IMR-90 (cell line): ENCODE measurements around the gene CEP78. TPM values are rescaled to one million over a fixed set of nuclear protein-coding genes. Genes with fewer than 3 reads are reported as not detected.

Experiments used
- ATAC-seq: fragments of 200-7000 bp; cut with Tn5 transposase; 2 replicates; pipeline ENCODE4 v1.9.1; 2020; ENCODE audit warnings: low read depth, mild to moderate bottlenecking, moderate library complexity
- BruUV-seq: library from RNA; stranded (reverse); fragments of 400-500 nt; replicated peaks from 2 replicates; lab custom pipeline; 2021; lab: Mats Ljungman, UMichigan
- CTCF ChIA-PET: fragments of 300-600 bp; formaldehyde crosslinking; extraction: SDS; loops from one replicate; lab custom pipeline; 2021; ENCODE audit warnings: antibody characterized with exemption; lab: Yijun Ruan, JAX
- POLR2A ChIA-PET: fragments of 300-600 bp; sonication (Branson Sonifier 250); formaldehyde crosslinking; loops from one replicate; lab custom pipeline; 2022; ENCODE audit warnings: antibody characterized with exemption; ENCODE audit not compliant: unreplicated experiment; lab: Charles Lee
- DNase-seq: peaks from one replicate; pipeline ENCODE4 v3.0.0; 2013
- H2AFZ ChIP-seq: replicated peaks from 2 replicates; pipeline ENCODE3; 2013; ENCODE audit warnings: low read length, mild to moderate bottlenecking; ENCODE audit not compliant: poor library complexity
- H2AK5ac ChIP-seq: 2 replicates; pipeline ENCODE4 v1.6.1; 2013; ENCODE audit warnings: low read depth, low read length, inconsistent platforms
- H2AK9ac ChIP-seq: replicated peaks from 2 replicates; pipeline ENCODE3; 2013; ENCODE audit warnings: mild to moderate bottlenecking, low read depth, low read length, moderate library complexity; ENCODE audit not compliant: poor library complexity
- H2BK120ac ChIP-seq: 2 replicates; pipeline ENCODE4 v1.6.1; 2013; ENCODE audit warnings: low read depth, low read length, inconsistent platforms
- H2BK15ac ChIP-seq: 3 replicates; pipeline ENCODE4 v1.6.1; 2013; ENCODE audit warnings: low read depth, low read length, inconsistent platforms
- H2BK20ac ChIP-seq: 2 replicates; pipeline ENCODE4 v1.6.1; 2013; ENCODE audit warnings: low read depth, mild to moderate bottlenecking, inconsistent platforms, low read length, moderate library complexity
- H2BK5ac ChIP-seq: 2 replicates; pipeline ENCODE4 v1.6.1; 2013; ENCODE audit warnings: mild to moderate bottlenecking, low read depth, low read length, inconsistent platforms; ENCODE audit not compliant: poor library complexity, severe bottlenecking
- H3K14ac ChIP-seq: replicated peaks from 2 replicates; pipeline ENCODE4 v1.6.1; 2013; ENCODE audit warnings: low read depth, low read length, inconsistent platforms
- H3K18ac ChIP-seq: 2 replicates; pipeline ENCODE4 v1.6.1; 2013; ENCODE audit warnings: low read depth, low read length, control low read depth
- H3K23ac ChIP-seq: 2 replicates; pipeline ENCODE4 v1.6.1; 2013; ENCODE audit warnings: low read depth, low read length, inconsistent platforms
- H3K27ac ChIP-seq: 2 replicates; pipeline ENCODE4 v1.5.1; 2013; ENCODE audit warnings: mild to moderate bottlenecking, control low read depth, low read length; ENCODE audit not compliant: insufficient read depth
- H3K27me3 ChIP-seq: 2 replicates; pipeline ENCODE4 v1.6.1; 2013; ENCODE audit warnings: low read length; ENCODE audit not compliant: control insufficient read depth, insufficient read depth
- H3K36me3 ChIP-seq: 2 replicates; pipeline ENCODE4 v1.6.1; 2013; ENCODE audit warnings: low read length, mixed read lengths; ENCODE audit not compliant: control insufficient read depth, insufficient read depth
- H3K4ac ChIP-seq: 2 replicates; pipeline ENCODE4 v1.6.1; 2013; ENCODE audit warnings: low read depth, low read length, inconsistent platforms
- H3K4me1 ChIP-seq: 2 replicates; pipeline ENCODE4 v1.6.1; 2013; ENCODE audit warnings: low read length, mixed read lengths; ENCODE audit not compliant: control insufficient read depth, insufficient read depth
- H3K4me2 ChIP-seq: 2 replicates; pipeline ENCODE4 v1.6.1; 2013; ENCODE audit warnings: low read depth, mild to moderate bottlenecking, control low read depth, low read length, moderate library complexity
- H3K4me3 ChIP-seq: 2 replicates; pipeline ENCODE4 v1.5.1; 2013; ENCODE audit warnings: low read depth, mild to moderate bottlenecking, control low read depth, low read length, moderate library complexity; ENCODE audit not compliant: insufficient read depth
- H3K56ac ChIP-seq: 2 replicates; pipeline ENCODE4 v1.6.1; 2013; ENCODE audit warnings: low read length, inconsistent platforms; ENCODE audit not compliant: insufficient read depth; ENCODE audit errors: extremely low read depth
- H3K79me1 ChIP-seq, 2 experiments: 2 replicates each; pipeline ENCODE4 v1.6.1; 2013; ENCODE audit warnings: low read length in 2 of 2, inconsistent platforms in 1 of 2, low read depth in 1 of 2
- H3K9ac ChIP-seq: 2 replicates; pipeline ENCODE4 v1.6.1; 2013; ENCODE audit warnings: low read depth, low read length, control low read depth
- H3K9me1 ChIP-seq: 2 replicates; pipeline ENCODE4 v1.6.1; 2013; ENCODE audit warnings: low read length, inconsistent platforms; ENCODE audit not compliant: insufficient read depth
- H3K9me3 ChIP-seq: 2 replicates; pipeline ENCODE4 v1.6.1; 2013; ENCODE audit warnings: low read length; ENCODE audit not compliant: control insufficient read depth, insufficient read depth
- H4K20me1 ChIP-seq: 2 replicates; pipeline ENCODE4 v1.6.1; 2013; ENCODE audit warnings: low read length, inconsistent platforms; ENCODE audit not compliant: insufficient read depth
- H4K5ac ChIP-seq: 2 replicates; pipeline ENCODE4 v1.6.1; 2013; ENCODE audit warnings: mild to moderate bottlenecking, low read depth, low read length, control low read depth
- H4K8ac ChIP-seq, 2 experiments: 2 replicates each; pipeline ENCODE4 v1.6.1; 2013; ENCODE audit warnings: low read depth in 2 of 2, low read length in 2 of 2, control low read depth in 1 of 2, inconsistent platforms in 1 of 2
- H4K91ac ChIP-seq: 2 replicates; pipeline ENCODE4 v1.6.1; 2013; ENCODE audit warnings: low read depth, low read length, inconsistent platforms; ENCODE audit not compliant: insufficient read depth
- BHLHE40 ChIP-seq: fragments of 150-350 bp; IDR thresholded peaks from 2 replicates; pipeline ENCODE4 v1.6.1; 2016; ENCODE audit warnings: mild to moderate bottlenecking, low read depth, low read length
- CTCF ChIP-seq: conservative IDR thresholded peaks from 2 replicates; pipeline ENCODE4 v1.5.1; 2012; ENCODE audit warnings: mild to moderate bottlenecking, low read depth, low read length, improper control_type of control experiment
- WGBS, 2 experiments: methylation state at CpG; one replicate each; pipeline versions ENCODE4 v1.1.5 to v1.1.7; 2013; ENCODE audit warnings: missing lambda C conversion rate in 2 of 2; ENCODE audit not compliant: insufficient read length in 1 of 2; ENCODE audit errors: extremely low coverage in 2 of 2; 5-methylcytosine and 5-hydroxymethylcytosine counted together
- dilution Hi-C: fragments of 300-500 bp; cut with HindIII; formaldehyde crosslinking; loops from one replicate; pipeline ENCODE4 v1.14.3; 2018; ENCODE audit warnings: low sequenced_read_pairs; ENCODE audit not compliant: unreplicated experiment
- in situ Hi-C: fragments of 300-500 bp; cut with MboI; formaldehyde crosslinking; loops from 3 replicates; pipeline ENCODE4 v1.14.3; 2019; ENCODE audit warnings: low sequenced_read_pairs, inconsistent platforms, mixed read lengths
- intact Hi-C: fragments of 100-400 bp; cut with micrococcal nuclease; formaldehyde crosslinking; loops from 2 replicates; pipeline ENCODE4 v1.10.0; 2022
- polyA plus RNA-seq, 3 experiments: library from polyadenylated mRNA; depleted of rRNA; stranded (reverse); fragments of >200 nt; gene quantifications; 2 replicates each; pipeline ENCODE4 v1.2.3, GENCODE V29; 2012; ENCODE audit warnings: low replicate concordance in 1 of 3
- total RNA-seq: library from RNA; depleted of rRNA; stranded (reverse); fragments of >200 nt; gene quantifications from 2 replicates; pipeline ENCODE4 v1.2.3, GENCODE V29; 2012

CEP78 gene
- total and polyA plus RNA-seq, 2 of the 4 experiments (the other 2 are of a cell fraction) = 9.2 to 18.3 TPM

GRCh38 chr9:78243130-78243529 lies 7.3 kb downstream of the CEP78 start:
- BruUV-seq = no TSS peak
- H2BK5ac ChIP-seq = no peak overlapping the region
- no peak overlapping the region for H4K91ac ChIP-seq
- no peak overlapping the region for H4K8ac ChIP-seq
- H3K27me3 ChIP-seq = no peaks in the 10 kb centered on the region
- H3K27ac ChIP-seq = no peak overlapping the region
- H3K56ac ChIP-seq = no peak overlapping the region
- no CpG with 5 or more reads among the region's 1 CpG for WGBS, 2 experiments
- no peak overlapping the region for H3K23ac ChIP-seq
- H2AK5ac ChIP-seq = no peak overlapping the region
- H2BK15ac ChIP-seq = no peak overlapping the region
- ChIA-PET POLR2A (no interaction called here), CTCF (interaction anchor here (0.6 kb wide), 1 partner anchor 16 kb away, joined by 3 read pairs; no protein-coding TSS in a partner anchor)
- no peak overlapping the region for H3K4me3 ChIP-seq
- H2BK120ac ChIP-seq = no peak overlapping the region
- TF ChIP-seq BHLHE40 = no peak
- TF ChIP-seq CTCF = no peak
- H4K20me1 ChIP-seq = no peaks in the 10 kb centered on the region
- intact Hi-C loops = no loop called here
- no peak overlapping the region for H2BK20ac ChIP-seq
- no peak overlapping the region for H3K4ac ChIP-seq
- no peak overlapping the region for H3K4me2 ChIP-seq
- no peak overlapping the region for H2AK9ac ChIP-seq
- no peak overlapping the region for H3K18ac ChIP-seq
- no peak overlapping the region for H3K9ac ChIP-seq
- in situ Hi-C loops = no loop called here
- dilution Hi-C loops = no loop called here
- no peak overlapping the region for H3K14ac ChIP-seq
- peaks cover 3 to 6% of the 10 kb centered on the region in 2 experiments; a peak in 1 of 4 replicates for H3K79me1 ChIP-seq
- H3K9me1 ChIP-seq = no peaks in the 10 kb centered on the region; the same call in 1 of the 2 replicates
- ATAC-seq (no peak), DNase-seq (no peak)
- H2AFZ ChIP-seq = no peak overlapping the region
- H4K5ac ChIP-seq = no peak overlapping the region
- peaks cover 3% of the 10 kb centered on the region; the same call in 1 of the 2 replicates for H3K36me3 ChIP-seq
- no peaks in the 10 kb centered on the region for H3K9me3 ChIP-seq
- no peaks in the 10 kb centered on the region for H3K4me1 ChIP-seq
